ENCODE results near the gene JMJD6. TPM values are rescaled to one million over a fixed set of nuclear protein-coding genes. Genes with fewer than 3 reads are reported as not detected.
A peak's percentile ranks its signal among the peaks of the same experiment; 100 is the strongest.

The JMJD6 gene
- total and polyA plus RNA-seq, 9 of the 15 experiments (the other 6 are each of a cell fraction or from before 2014, with no cell fraction given): 2.5 to 52.3 (median 36.3) TPM

DNA sequence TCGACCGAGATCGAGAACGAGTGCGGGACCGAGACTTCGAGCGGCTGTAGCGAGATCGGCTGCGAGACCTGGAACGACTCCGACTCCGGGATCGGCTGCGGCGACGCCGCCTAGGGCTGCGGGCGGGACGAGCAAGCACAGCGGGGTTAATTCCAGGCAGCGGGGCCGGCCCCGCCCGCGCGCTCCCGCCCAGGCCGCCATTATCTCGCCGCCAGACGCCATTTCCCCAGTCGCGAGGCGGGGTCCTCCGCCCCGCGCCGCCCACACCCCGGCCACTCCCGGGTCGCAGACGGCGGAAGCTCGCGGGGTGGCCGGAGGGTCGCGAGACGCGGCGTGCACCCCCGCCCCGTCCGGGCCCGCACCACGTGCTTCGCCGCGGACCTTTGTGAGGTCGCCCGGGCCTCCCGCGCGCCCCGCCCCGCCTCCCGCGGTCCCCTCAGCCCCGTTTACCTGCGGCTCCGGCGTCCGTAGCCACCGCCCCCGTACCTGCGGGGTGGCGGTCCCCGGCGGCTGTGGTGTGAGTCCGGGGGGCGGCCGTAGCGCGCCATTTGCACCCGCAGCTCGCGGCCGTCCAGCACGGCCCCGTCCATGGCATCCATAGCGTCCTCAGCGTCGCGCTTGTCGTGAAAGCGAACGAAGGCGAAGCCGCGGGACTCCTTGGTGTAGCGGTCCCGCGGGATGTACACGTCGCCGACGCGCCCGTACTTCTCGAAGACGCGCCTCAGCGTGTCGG, 10.1 kb upstream of the JMJD6 start (continued):
- TF ChIP-seq, protein P1, sequence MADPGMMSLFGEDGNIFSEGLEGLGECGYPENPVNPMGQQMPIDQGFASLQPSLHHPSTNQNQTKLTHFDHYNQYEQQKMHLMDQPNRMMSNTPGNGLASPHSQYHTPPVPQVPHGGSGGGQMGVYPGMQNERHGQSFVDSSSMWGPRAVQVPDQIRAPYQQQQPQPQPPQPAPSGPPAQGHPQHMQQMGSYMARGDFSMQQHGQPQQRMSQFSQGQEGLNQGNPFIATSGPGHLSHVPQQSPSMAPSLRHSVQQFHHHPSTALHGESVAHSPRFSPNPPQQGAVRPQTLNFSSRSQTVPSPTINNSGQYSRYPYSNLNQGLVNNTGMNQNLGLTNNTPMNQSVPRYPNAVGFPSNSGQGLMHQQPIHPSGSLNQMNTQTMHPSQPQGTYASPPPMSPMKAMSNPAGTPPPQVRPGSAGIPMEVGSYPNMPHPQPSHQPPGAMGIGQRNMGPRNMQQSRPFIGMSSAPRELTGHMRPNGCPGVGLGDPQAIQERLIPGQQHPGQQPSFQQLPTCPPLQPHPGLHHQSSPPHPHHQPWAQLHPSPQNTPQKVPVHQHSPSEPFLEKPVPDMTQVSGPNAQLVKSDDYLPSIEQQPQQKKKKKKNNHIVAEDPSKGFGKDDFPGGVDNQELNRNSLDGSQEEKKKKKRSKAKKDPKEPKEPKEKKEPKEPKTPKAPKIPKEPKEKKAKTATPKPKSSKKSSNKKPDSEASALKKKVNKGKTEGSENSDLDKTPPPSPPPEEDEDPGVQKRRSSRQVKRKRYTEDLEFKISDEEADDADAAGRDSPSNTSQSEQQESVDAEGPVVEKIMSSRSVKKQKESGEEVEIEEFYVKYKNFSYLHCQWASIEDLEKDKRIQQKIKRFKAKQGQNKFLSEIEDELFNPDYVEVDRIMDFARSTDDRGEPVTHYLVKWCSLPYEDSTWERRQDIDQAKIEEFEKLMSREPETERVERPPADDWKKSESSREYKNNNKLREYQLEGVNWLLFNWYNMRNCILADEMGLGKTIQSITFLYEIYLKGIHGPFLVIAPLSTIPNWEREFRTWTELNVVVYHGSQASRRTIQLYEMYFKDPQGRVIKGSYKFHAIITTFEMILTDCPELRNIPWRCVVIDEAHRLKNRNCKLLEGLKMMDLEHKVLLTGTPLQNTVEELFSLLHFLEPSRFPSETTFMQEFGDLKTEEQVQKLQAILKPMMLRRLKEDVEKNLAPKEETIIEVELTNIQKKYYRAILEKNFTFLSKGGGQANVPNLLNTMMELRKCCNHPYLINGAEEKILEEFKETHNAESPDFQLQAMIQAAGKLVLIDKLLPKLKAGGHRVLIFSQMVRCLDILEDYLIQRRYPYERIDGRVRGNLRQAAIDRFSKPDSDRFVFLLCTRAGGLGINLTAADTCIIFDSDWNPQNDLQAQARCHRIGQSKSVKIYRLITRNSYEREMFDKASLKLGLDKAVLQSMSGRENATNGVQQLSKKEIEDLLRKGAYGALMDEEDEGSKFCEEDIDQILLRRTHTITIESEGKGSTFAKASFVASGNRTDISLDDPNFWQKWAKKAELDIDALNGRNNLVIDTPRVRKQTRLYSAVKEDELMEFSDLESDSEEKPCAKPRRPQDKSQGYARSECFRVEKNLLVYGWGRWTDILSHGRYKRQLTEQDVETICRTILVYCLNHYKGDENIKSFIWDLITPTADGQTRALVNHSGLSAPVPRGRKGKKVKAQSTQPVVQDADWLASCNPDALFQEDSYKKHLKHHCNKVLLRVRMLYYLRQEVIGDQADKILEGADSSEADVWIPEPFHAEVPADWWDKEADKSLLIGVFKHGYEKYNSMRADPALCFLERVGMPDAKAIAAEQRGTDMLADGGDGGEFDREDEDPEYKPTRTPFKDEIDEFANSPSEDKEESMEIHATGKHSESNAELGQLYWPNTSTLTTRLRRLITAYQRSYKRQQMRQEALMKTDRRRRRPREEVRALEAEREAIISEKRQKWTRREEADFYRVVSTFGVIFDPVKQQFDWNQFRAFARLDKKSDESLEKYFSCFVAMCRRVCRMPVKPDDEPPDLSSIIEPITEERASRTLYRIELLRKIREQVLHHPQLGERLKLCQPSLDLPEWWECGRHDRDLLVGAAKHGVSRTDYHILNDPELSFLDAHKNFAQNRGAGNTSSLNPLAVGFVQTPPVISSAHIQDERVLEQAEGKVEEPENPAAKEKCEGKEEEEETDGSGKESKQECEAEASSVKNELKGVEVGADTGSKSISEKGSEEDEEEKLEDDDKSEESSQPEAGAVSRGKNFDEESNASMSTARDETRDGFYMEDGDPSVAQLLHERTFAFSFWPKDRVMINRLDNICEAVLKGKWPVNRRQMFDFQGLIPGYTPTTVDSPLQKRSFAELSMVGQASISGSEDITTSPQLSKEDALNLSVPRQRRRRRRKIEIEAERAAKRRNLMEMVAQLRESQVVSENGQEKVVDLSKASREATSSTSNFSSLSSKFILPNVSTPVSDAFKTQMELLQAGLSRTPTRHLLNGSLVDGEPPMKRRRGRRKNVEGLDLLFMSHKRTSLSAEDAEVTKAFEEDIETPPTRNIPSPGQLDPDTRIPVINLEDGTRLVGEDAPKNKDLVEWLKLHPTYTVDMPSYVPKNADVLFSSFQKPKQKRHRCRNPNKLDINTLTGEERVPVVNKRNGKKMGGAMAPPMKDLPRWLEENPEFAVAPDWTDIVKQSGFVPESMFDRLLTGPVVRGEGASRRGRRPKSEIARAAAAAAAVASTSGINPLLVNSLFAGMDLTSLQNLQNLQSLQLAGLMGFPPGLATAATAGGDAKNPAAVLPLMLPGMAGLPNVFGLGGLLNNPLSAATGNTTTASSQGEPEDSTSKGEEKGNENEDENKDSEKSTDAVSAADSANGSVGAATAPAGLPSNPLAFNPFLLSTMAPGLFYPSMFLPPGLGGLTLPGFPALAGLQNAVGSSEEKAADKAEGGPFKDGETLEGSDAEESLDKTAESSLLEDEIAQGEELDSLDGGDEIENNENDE (IDR thresholded peaks at IDR 0.05; ENCODE audit: low read depth, low read length): peak; percentile 58
- TF ChIP-seq KHSRP (IDR thresholded peaks at IDR 0.05) (no peak), KDM2B (CRISPR knock-in tag; IDR thresholded peaks at IDR 0.05) (no peak), ZNF3 (CRISPR knock-in tag; IDR thresholded peaks at IDR 0.05) (no peak), SMARCA5 (IDR thresholded peaks at IDR 0.05) (no peak), SAFB2 (IDR thresholded peaks at IDR 0.05; ENCODE audit: borderline replicate concordance, low read depth, low read length, severe bottlenecking) (no peak), HIVEP1 (CRISPR knock-in tag; IDR thresholded peaks at IDR 0.05) (no peak), ARNT (IDR thresholded peaks at IDR 0.05) (no peak), KAT2B (IDR thresholded peaks at IDR 0.05; ENCODE audit: low read depth, low read length) (no peak), PHTF2 (CRISPR knock-in tag; IDR thresholded peaks at IDR 0.05) (no peak), CHD1 (IDR thresholded peaks at IDR 0.05; ENCODE audit: low read length) (peak; percentile 98), ATF3 (IDR thresholded peaks at IDR 0.05) (no peak), ATF3 (CRISPR knock-in tag; conservative IDR thresholded peaks at IDR 0.05) (0 out of 2 replicates have a peak, but pooled peaks have one; percentile 4)
- TF ChIP-seq, protein P2, sequence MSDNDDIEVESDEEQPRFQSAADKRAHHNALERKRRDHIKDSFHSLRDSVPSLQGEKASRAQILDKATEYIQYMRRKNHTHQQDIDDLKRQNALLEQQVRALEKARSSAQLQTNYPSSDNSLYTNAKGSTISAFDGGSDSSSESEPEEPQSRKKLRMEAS (CRISPR knock-in tag; IDR thresholded peaks at IDR 0.05): no peak; the same call in none of the 2 replicates
- TF ChIP-seq, protein P3, sequence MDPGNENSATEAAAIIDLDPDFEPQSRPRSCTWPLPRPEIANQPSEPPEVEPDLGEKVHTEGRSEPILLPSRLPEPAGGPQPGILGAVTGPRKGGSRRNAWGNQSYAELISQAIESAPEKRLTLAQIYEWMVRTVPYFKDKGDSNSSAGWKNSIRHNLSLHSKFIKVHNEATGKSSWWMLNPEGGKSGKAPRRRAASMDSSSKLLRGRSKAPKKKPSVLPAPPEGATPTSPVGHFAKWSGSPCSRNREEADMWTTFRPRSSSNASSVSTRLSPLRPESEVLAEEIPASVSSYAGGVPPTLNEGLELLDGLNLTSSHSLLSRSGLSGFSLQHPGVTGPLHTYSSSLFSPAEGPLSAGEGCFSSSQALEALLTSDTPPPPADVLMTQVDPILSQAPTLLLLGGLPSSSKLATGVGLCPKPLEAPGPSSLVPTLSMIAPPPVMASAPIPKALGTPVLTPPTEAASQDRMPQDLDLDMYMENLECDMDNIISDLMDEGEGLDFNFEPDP (CRISPR knock-in tag; IDR thresholded peaks at IDR 0.05): 0 out of 2 replicates have a peak, but pooled peaks have one; percentile 9
